Left renal pelvis (tissue), 4 donors: ENCODE data around the gene GNAS-AS1. TPM values are rescaled to one million over a fixed set of nuclear protein-coding genes. Genes with fewer than 3 reads are reported as not detected.

Experiments used
- DNase-seq, 4 donors: peaks; one replicate each; pipeline ENCODE4 v3.0.0-alpha.2; 2013; ENCODE audit warnings: low read depth in 4 of 4, low spot score in 3 of 4
- polyA plus RNA-seq, 4 donors: library from polyadenylated mRNA; unstranded; fragments of 120-200 nt; gene quantifications; one replicate each; pipeline ENCODE4 v1.2.1, GENCODE V29; 2013; ENCODE audit not compliant: insufficient read length in 4 of 4

The GNAS-AS1 gene
- 1 to 10 TPM in 1 of 4 donors, under 1 TPM in 3; 0.67 to 1.8 (median 0.80) TPM for polyA plus RNA-seq

GRCh38 chr20:58850693-58851174, at the start of gene GNAS-AS1:
Gene GNAS-AS1, minus strand, starts transcription at chr20:58850902.
- peak in 2 of 4 donors; percentile 64 to 75 for DNase-seq

DNA sequence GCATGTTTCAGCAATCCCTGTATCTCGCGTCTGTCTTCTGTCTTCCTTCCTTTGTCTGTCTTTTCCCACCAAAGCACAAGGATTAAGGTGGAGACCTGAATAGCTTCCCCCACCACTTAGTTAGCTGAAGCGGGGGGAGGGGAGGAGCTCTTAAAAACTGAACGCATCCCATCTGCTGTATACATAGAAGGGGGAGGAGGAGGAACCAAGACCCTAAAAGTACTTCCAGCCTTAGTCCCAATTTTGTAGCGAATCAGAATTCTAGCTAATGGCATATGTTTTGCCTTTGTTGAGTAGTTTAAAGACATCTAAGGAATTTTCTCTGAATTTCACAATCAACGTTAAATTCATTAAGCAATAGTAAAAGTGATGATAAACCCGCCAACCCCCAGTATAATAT, 49.7 kb upstream of the GNAS-AS1 start:
- DNase-seq = no peak

GRCh38 chr20:58899512-58899911, 48.8 kb upstream of the GNAS-AS1 start:
- DNase-seq = no peak

DNA sequence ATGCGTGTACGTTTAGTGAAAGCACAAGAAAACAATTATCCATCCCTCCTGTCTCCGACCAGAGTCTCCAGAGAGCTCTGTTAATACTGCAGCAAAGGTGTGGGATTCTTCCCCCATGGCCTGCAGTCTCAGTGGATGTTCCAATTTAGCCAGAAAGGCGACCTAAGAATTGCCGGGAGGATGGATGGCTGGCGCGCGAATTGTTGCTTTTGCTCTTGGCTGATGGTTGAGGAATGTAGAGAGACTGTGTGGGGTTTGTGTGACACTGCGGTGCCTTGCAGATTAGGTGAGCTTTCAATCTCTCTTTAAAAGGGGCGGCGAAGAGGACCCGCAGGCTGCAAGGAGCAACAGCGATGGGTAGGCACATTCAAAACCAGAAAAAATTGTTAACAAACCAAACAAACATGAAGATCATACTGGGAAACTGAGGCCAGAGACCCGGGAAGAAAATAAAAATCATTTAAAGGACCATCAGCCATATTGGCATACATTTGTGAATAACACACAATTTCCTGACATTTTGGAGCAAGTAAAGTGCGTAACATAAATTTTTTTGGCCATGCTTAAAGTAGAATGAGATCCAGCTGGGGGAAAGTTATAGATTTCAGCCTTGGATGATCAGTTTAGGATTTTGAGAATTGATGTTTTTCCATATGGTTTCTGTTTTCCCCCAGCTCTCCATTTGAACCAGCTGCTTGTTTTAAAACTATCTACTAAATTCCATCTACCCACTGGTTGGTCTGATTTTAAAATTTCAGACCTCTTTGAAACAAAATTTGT, 48.1 kb upstream of the GNAS-AS1 start:
- no peak for DNase-seq

DNA sequence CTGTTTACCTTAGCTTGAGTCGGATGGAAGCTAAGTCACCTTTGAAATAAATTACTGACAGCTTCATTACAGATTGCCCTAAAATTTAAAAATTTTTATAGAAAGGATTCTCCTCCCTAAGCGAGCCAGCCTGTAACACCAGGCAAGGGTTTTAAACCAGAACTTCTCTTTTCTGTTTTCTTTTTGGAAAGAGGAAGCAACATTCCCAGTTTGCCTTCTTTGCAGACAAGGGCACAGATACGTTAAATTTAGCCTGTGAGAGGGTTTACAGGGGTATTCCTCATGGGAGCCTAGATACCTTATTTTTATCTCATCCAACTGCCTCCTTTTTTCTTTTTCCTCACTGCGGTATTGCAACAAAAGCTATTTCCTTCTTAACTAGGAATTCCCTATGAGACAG, 46.8 kb upstream of the GNAS-AS1 start:
- DNase-seq = no peak

GRCh38 chr20:58896820-58897219, 46.1 kb upstream of the GNAS-AS1 start:
- no peak for DNase-seq

GRCh38 chr20:58895448-58896180, 44.9 kb upstream of the GNAS-AS1 start:
- DNase-seq = no peak

- no peak for DNase-seq
These were observed 44.1 kb upstream of the GNAS-AS1 start for GRCh38 chr20:58894652-58895447.

GRCh38 chr20:58893355-58894120, 42.8 kb upstream of the GNAS-AS1 start:
- DNase-seq = no peak

GRCh38 chr20:58892932-58893224, 42.2 kb upstream of the GNAS-AS1 start:
- no peak for DNase-seq

GRCh38 chr20:58892141-58892931, 41.6 kb upstream of the GNAS-AS1 start:
- DNase-seq = peak in 1 of 4 donors; percentile 58

GRCh38 chr20:58891718-58892140, 41.0 kb upstream of the GNAS-AS1 start:
- no peak for DNase-seq

DNA sequence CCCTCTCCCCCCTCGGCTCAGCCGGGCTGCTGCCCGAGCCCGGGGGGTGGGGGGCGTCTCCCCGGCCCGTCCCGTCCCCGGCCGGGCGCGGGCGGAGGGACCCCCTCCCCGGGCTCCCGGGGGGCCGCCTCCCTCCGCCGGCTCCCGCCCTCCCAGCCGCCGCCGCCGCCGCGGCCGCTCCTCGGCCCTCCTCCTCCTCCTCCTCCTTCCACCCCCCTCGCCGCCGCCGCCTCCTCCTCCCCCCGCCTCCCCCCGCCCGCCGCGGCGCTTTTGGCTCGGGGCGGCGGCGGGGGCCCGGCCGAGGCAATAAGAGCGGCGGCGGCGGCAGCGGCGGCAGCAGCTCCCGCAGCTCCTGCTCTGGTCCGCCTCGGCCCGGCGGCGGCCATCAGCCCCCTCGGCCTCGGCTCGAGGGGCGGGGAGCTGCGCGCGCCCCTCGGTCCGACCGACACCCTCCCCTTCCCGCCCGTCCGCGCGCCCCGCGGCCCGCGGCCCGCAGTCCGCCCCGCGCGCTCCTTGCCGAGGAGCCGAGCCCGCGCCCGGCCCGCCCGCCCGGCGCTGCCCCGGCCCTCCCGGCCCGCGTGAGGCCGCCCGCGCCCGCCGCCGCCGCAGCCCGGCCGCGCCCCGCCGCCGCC, 40.5 kb upstream of the GNAS-AS1 start:
- DNase-seq = no peak

DNA sequence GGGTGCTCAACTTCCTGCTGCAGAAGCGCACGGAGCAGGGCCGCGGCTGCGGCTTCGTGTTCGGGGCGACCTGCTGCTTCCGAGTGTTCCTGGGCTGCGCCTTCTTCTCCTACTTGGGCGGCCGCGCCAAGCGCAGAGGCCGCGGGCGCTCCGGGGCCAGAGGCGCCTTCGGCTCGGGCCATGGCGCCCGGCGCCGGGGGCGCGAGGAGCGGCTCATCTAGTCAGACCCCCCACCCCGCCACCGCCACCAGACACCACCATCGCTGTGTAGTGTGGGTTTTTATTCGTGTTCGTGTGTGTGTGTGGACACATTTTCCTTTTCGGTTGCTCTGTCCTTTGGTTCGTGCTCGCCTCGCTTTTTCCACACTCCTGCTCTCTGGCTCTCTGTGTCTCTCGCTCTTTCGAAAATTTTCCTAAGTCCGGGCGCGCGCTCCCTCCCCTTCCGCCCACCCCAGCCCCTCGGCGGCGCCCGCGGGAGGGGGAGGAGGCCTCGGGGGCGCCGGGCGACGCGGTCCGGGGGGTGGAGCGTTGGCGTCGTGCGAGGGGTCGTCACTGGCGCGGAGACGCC, 39.9 kb upstream of the GNAS-AS1 start:
- peak; percentile 70 to 88 (median 85) for DNase-seq

DNA sequence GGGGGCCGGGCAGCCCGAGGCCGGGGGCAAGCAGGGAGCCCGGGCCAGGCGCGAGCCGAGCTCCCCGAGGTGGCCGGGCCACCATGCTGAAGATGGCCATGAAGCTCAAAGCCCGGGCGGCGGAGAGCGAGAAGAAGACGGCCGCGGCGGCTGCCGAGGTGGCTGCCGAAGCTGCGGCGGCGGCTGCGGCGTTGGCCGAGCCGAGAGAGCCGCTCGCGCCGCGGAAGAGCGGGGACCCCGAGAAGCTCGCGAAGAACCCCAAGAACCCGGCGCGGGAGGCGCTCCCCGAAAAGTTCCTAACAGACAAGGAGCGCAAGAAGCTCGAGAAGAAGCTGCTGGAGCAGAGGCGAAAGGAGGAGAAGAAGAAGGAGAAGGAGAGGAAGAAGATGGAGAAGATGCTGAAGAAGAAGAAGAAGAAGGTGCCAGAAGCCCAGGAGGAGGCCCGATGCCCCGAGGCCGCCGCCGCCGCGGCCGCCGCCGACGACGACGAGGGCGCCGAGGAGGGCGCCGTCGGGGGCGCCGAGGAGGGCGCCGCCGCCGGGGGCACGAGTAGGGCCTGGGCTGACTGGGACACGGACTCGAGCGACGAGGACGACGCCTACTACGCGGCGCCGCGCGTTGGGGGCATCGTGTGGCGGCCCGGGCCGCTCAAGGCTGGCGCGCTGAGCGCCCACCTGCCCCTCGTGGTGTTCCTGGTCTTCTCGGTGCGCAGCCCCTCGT, 39.3 kb upstream of the GNAS-AS1 start:
- no peak for DNase-seq

GRCh38 chr20:58889334-58889760, 38.6 kb upstream of the GNAS-AS1 start:
- DNase-seq = no peak

GRCh38 chr20:58888521-58889333, 38.0 kb upstream of the GNAS-AS1 start:
- DNase-seq = peak in 1 of 4 donors; percentile 53
